Loucy (cell line): Measurements from ENCODE around the gene NCR3LG1.

Source experiments
- EZH2phosphoT487 ChIP-seq: fragments of 200-600 bp; IDR thresholded peaks from 2 replicates; pipeline ENCODE4 v1.6.1; 2018; ENCODE audit warnings: antibody characterized with exemption, mild to moderate bottlenecking, moderate library complexity, borderline replicate concordance
- TF ChIP-seq, protein P1 (sequence below): fragments of 200-600 bp; sonication (generic); conservative IDR thresholded peaks from 2 replicates; pipeline ENCODE4 v1.5.1; 2014; ENCODE audit warnings: mild to moderate bottlenecking, antibody characterized with exemption, low read length

DNA sequence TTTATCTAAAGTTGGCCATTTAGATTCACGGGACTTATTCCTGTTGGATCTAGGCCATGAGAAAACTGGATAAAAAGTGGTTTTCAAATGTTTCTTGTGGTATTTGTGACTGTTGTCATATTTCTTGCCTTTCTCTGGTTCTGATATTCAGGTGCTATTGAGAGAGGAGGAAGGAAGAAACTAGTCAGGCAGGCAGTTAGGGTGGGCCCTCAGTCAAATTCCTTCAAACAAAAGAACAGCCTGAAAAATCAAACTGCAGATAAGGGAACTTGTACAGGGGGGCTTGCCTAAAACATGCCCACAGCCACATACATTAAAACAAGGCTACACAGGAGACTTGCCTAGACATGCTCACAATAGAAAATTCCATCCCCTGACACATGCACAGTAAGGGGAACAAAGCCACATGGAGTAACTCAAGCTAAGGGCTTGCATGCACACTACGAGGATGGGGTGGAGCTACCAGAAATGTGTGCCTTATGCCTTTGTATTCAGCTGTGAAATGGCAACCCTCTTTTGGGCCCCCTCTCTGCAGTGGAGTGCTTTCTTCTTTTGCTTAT is 18.2 kb downstream of the NCR3LG1 start:
- TF ChIP-seq, protein P1, sequence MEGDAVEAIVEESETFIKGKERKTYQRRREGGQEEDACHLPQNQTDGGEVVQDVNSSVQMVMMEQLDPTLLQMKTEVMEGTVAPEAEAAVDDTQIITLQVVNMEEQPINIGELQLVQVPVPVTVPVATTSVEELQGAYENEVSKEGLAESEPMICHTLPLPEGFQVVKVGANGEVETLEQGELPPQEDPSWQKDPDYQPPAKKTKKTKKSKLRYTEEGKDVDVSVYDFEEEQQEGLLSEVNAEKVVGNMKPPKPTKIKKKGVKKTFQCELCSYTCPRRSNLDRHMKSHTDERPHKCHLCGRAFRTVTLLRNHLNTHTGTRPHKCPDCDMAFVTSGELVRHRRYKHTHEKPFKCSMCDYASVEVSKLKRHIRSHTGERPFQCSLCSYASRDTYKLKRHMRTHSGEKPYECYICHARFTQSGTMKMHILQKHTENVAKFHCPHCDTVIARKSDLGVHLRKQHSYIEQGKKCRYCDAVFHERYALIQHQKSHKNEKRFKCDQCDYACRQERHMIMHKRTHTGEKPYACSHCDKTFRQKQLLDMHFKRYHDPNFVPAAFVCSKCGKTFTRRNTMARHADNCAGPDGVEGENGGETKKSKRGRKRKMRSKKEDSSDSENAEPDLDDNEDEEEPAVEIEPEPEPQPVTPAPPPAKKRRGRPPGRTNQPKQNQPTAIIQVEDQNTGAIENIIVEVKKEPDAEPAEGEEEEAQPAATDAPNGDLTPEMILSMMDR, result no peak
- TF ChIP-seq EZH2phosphoT487, result no peak
